ENCODE measurements around the gene RTP2. TPM values are rescaled to one million over a fixed set of nuclear protein-coding genes. Genes with fewer than 3 reads are reported as not detected.

Gene RTP2
- total and polyA plus RNA-seq, 9 of the 15 experiments (the other 6 are each of a cell fraction or from before 2014, with no cell fraction given): not detected

DNA sequence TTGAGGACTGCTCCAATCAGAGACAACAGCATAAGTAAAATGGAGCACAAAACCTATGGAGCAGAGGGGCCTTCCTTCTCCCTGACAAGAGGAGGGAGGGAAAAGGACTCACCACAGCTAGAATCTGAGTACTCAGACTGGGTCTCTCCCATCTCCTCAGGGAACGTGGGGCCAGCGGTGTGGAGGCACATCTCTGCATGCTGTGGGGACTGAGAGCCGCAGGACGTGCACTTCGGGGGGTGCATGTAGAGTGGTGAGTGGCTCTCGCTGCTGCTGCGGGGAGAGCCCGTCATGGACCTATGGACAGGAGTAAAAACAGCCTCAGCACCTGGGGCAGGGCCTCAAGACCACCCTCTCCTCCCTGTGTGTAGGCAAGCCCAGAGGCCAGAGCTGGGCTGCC, 25.9 kb upstream of the RTP2 start:
- DNase-seq (ENCODE audit: extremely low read depth in 1 of 4, low spot score in 3 of 4): no peak
- in situ Hi-C loops (cut with MboI): loop anchor here (25.0 kb wide), 1 partner anchor 1409 kb away; no protein-coding TSS in a partner anchor
- Histone ChIP-seq H3K9me3 (replicated peaks; ENCODE audit: control insufficient read depth, insufficient read depth, low read depth, low read length) (no peaks in the 10 kb centered on the region; the same call in 1 of the 2 replicates), H3K36me3 (ENCODE audit: control insufficient read depth, insufficient read depth, low read length) (no peaks in the 10 kb centered on the region), H3K4me3 (no peak overlapping the region), H2AFZ (ENCODE audit: low read depth, low read length) (no peak overlapping the region), H3K9me1 (ENCODE audit: control insufficient read depth, insufficient read depth, low read length) (no peaks in the 10 kb centered on the region), H3K9ac (ENCODE audit: insufficient read depth in 1 of 2, low read depth in 2 of 2, low read length in 2 of 2) (no peak overlapping the region), H3K27me3 (ENCODE audit: control insufficient read depth in 2 of 2, insufficient read depth in 2 of 2, low read length in 2 of 2) (no peaks in the 10 kb centered on the region), H3K4me2 (ENCODE audit: insufficient read depth, low read length) (no peak overlapping the region), H3K27ac (ENCODE audit: extremely low read depth, low read depth, low read length) (no peak overlapping the region), H4K20me1 (replicated peaks; ENCODE audit: control insufficient read depth, insufficient read depth, low read length) (no peaks in the 10 kb centered on the region), H3K4me1 (replicated peaks in 1 of 2; ENCODE audit: control insufficient read depth in 2 of 2, insufficient read depth in 2 of 2, low read length in 2 of 2) (no peaks in the 10 kb centered on the region), H3K79me2 (ENCODE audit: control insufficient read depth, insufficient read depth, low read length) (no peaks in the 10 kb centered on the region)
- FAIRE-seq: no peak
- CTCF ChIA-PET (ENCODE audit: low intra/inter-chr PET ratio): no interaction called here
- intact Hi-C loops (cut with micrococcal nuclease): no loop called here
- BruUV-seq (replicated peaks): no TSS peak
- POLR2A ChIA-PET: interaction anchor here (0.5 kb wide), 1 partner anchor 14 kb away, joined by 3 read pairs; no protein-coding TSS in a partner anchor
- no peak for ATAC-seq
- 17% methylated on average over 8 of the region's 8 CpGs for WGBS (ENCODE audit: insufficient coverage, low coverage, missing lambda C conversion rate)
- TF ChIP-seq, protein P1, sequence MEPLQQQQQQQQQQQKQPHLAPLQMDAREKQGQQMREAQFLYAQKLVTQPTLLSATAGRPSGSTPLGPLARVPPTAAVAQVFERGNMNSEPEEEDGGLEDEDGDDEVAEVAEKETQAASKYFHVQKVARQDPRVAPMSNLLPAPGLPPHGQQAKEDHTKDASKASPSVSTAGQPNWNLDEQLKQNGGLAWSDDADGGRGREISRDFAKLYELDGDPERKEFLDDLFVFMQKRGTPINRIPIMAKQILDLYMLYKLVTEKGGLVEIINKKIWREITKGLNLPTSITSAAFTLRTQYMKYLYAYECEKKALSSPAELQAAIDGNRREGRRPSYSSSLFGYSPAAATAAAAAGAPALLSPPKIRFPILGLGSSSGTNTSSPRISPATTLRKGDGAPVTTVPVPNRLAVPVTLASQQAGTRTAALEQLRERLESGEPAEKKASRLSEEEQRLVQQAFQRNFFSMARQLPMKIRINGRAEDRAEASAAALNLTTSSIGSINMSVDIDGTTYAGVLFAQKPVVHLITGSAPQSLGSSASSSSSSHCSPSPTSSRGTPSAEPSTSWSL (CRISPR knock-in tag; IDR thresholded peaks at IDR 0.05; ENCODE audit: borderline replicate concordance): no peak
- TF ChIP-seq TARDBP (IDR thresholded peaks at IDR 0.05): no peak
- TF ChIP-seq ZNF445 (CRISPR knock-in tag; IDR thresholded peaks at IDR 0.05; ENCODE audit: low read depth): no peak
- TF ChIP-seq TAF1 (IDR thresholded peaks at IDR 0.05; ENCODE audit: control insufficient read depth, extremely low read depth, insufficient read depth, low read length, severe bottlenecking): no peak
- no peak for TF ChIP-seq KLF1 (tag; IDR thresholded peaks at IDR 0.05)
- TF ChIP-seq HIVEP1 (CRISPR knock-in tag; IDR thresholded peaks at IDR 0.05): no peak
- TF ChIP-seq, protein P2, sequence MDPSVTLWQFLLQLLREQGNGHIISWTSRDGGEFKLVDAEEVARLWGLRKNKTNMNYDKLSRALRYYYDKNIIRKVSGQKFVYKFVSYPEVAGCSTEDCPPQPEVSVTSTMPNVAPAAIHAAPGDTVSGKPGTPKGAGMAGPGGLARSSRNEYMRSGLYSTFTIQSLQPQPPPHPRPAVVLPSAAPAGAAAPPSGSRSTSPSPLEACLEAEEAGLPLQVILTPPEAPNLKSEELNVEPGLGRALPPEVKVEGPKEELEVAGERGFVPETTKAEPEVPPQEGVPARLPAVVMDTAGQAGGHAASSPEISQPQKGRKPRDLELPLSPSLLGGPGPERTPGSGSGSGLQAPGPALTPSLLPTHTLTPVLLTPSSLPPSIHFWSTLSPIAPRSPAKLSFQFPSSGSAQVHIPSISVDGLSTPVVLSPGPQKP (CRISPR knock-in tag; IDR thresholded peaks at IDR 0.05): no peak
- TF ChIP-seq MTA3 (IDR thresholded peaks at IDR 0.05; ENCODE audit: borderline replicate concordance): no peak
- no peak for TF ChIP-seq EZH2 (IDR thresholded peaks at IDR 0.05; ENCODE audit: borderline replicate concordance, low read depth, low read length)
- TF ChIP-seq, protein P3, sequence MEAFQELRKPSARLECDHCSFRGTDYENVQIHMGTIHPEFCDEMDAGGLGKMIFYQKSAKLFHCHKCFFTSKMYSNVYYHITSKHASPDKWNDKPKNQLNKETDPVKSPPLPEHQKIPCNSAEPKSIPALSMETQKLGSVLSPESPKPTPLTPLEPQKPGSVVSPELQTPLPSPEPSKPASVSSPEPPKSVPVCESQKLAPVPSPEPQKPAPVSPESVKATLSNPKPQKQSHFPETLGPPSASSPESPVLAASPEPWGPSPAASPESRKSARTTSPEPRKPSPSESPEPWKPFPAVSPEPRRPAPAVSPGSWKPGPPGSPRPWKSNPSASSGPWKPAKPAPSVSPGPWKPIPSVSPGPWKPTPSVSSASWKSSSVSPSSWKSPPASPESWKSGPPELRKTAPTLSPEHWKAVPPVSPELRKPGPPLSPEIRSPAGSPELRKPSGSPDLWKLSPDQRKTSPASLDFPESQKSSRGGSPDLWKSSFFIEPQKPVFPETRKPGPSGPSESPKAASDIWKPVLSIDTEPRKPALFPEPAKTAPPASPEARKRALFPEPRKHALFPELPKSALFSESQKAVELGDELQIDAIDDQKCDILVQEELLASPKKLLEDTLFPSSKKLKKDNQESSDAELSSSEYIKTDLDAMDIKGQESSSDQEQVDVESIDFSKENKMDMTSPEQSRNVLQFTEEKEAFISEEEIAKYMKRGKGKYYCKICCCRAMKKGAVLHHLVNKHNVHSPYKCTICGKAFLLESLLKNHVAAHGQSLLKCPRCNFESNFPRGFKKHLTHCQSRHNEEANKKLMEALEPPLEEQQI (IDR thresholded peaks at IDR 0.05): no peak
- TF ChIP-seq, protein P4, sequence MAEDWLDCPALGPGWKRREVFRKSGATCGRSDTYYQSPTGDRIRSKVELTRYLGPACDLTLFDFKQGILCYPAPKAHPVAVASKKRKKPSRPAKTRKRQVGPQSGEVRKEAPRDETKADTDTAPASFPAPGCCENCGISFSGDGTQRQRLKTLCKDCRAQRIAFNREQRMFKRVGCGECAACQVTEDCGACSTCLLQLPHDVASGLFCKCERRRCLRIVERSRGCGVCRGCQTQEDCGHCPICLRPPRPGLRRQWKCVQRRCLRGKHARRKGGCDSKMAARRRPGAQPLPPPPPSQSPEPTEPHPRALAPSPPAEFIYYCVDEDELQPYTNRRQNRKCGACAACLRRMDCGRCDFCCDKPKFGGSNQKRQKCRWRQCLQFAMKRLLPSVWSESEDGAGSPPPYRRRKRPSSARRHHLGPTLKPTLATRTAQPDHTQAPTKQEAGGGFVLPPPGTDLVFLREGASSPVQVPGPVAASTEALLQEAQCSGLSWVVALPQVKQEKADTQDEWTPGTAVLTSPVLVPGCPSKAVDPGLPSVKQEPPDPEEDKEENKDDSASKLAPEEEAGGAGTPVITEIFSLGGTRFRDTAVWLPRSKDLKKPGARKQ (CRISPR knock-in tag; IDR thresholded peaks at IDR 0.05): no peak
- TF ChIP-seq PRPF4 (IDR thresholded peaks at IDR 0.05; ENCODE audit: insufficient read depth, low read depth, low read length, poor library complexity, severe bottlenecking): no peak
- TF ChIP-seq NEUROD1 (IDR thresholded peaks at IDR 0.05; ENCODE audit: borderline replicate concordance, low read depth, low read length, partially characterized antibody): no peak
- TF ChIP-seq MBD2 (IDR thresholded peaks at IDR 0.05; ENCODE audit: borderline replicate concordance, low read depth): no peak
- TF ChIP-seq, protein P5, sequence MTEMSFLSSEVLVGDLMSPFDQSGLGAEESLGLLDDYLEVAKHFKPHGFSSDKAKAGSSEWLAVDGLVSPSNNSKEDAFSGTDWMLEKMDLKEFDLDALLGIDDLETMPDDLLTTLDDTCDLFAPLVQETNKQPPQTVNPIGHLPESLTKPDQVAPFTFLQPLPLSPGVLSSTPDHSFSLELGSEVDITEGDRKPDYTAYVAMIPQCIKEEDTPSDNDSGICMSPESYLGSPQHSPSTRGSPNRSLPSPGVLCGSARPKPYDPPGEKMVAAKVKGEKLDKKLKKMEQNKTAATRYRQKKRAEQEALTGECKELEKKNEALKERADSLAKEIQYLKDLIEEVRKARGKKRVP (CRISPR knock-in tag; IDR thresholded peaks at IDR 0.05): no peak

Data from K562 (cell line).